Transverse colon (tissue), 4 donors: ENCODE data around the gene ADH1A. TPM values are rescaled to one million over a fixed set of nuclear protein-coding genes. Genes with fewer than 3 reads are reported as not detected.
A peak's percentile ranks its signal among the peaks of the same experiment; 100 is the strongest.

Experiments used
- DNase-seq: peaks from one replicate; pipeline ENCODE4 v3.0.0-alpha.2; 2019
- H3K27ac ChIP-seq, 4 donors: fragments of 200-600 bp; sonication (generic); 2 replicates each; pipeline ENCODE4 v1.5.1; 2016 to 2018; ENCODE audit warnings: inconsistent platforms in 4 of 4
- H3K27me3 ChIP-seq: fragments of 200-600 bp; sonication (generic); 2 replicates; pipeline ENCODE4 v1.5.1; 2017; ENCODE audit warnings: inconsistent platforms
- H3K36me3 ChIP-seq, 4 donors: fragments of 200-600 bp; sonication (generic); 2 replicates each; pipeline ENCODE4 v1.5.1; 2017 to 2019; ENCODE audit warnings: inconsistent platforms in 4 of 4
- H3K4me1 ChIP-seq, 4 donors: fragments of 200-600 bp; sonication (generic); 2 replicates each; pipeline ENCODE4 v1.5.1; 2017 to 2020; ENCODE audit warnings: inconsistent platforms in 4 of 4
- H3K4me3 ChIP-seq, 4 donors: fragments of 200-600 bp; sonication (generic); 1 replicate in 1 of 4; 2 replicates in 3 of 4; pipeline versions ENCODE4 v1.5.1 to v1.6.1; 2017 to 2019; ENCODE audit warnings: inconsistent platforms in 4 of 4
- H3K9me3 ChIP-seq, 2 donors: fragments of 200-600 bp; sonication (generic); 2 replicates each; pipeline ENCODE4 v1.5.1; 2017 to 2019; ENCODE audit warnings: inconsistent platforms in 2 of 2
- CTCF ChIP-seq, 5 experiments: fragments of 200-600 bp in 3 of 5; fragments of 450-650 bp in 2 of 5; sonication (generic) in 3 of 5; IDR thresholded peaks; 1 replicate in 2 of 5; 2 replicates in 3 of 5; pipeline ENCODE4 v1.5.1; 2016 to 2017; ENCODE audit warnings: antibody characterized with exemption in 5 of 5, inconsistent platforms in 3 of 5, mild to moderate bottlenecking in 2 of 5, moderate library complexity in 1 of 5
- EP300 ChIP-seq: sonication (generic); formaldehyde crosslinking; IDR thresholded peaks from one replicate; pipeline ENCODE4 v1.6.1; 2017; ENCODE audit warnings: antibody characterized with exemption, low read depth
- POLR2A ChIP-seq: fragments of 450-650 bp; IDR thresholded peaks from one replicate; pipeline ENCODE4 v1.6.1; 2016; ENCODE audit warnings: antibody characterized with exemption, mild to moderate bottlenecking, moderate library complexity
- POLR2AphosphoS5 ChIP-seq, 3 donors: sonication (generic); formaldehyde crosslinking; IDR thresholded peaks; one replicate each; pipeline ENCODE4 v1.6.1; 2016; ENCODE audit warnings: antibody characterized with exemption in 3 of 3
- WGBS, 2 donors: methylation state at CpG; one replicate each; pipeline ENCODE4 v1.1.5; 2018; ENCODE audit warnings: low coverage in 1 of 2; 5-methylcytosine and 5-hydroxymethylcytosine counted together
- in situ Hi-C, 4 donors: fragments of 200-750 bp; cut with MboI; loops; one replicate each; pipeline versions ENCODE4 v1.15.0 to v1.15.1; 2017; ENCODE audit warnings: low sequenced_read_pairs in 3 of 4, low pct_ligation_motif_present in 1 of 4, low pct_unique_long_range_greater_than_20kb in 1 of 4
- intact Hi-C: fragments of 100-400 bp; cut with DNase I; formaldehyde crosslinking; loops from one replicate; pipeline ENCODE4 v1.15.1; 2023; ENCODE audit warnings: low total_unique reads
- total RNA-seq, 4 donors: library from RNA; depleted of rRNA; stranded (reverse); fragments of >200 nt; gene quantifications; one replicate each; pipeline ENCODE4 v1.1.0, GENCODE V29; 2016

The ADH1A gene
- total RNA-seq, 4 donors from 2014 or later, result not detected

- Histone ChIP-seq H3K4me3 (no peak overlapping the region), H3K4me1 (peaks cover 0 to 4% (median 2%) of the 10 kb centered on the region in 4 donors), H3K27me3 (no peaks in the 10 kb centered on the region), H3K27ac (peak overlapping the region; percentile 62 to 77 (median 72)), H3K9me3 (peaks cover 0 to 3% of the 10 kb centered on the region in 2 donors), H3K36me3 (no peaks in the 10 kb centered on the region)
- in situ Hi-C loops, result no loop called here
- intact Hi-C loops, result no loop called here
- 76 to 100% methylated on average over 3 to 7 of the region's 7 CpGs for WGBS, 2 donors
- TF ChIP-seq CTCF (IDR thresholded peaks at IDR 0.05) (no peak), EP300 (no peak), POLR2AphosphoS5 (IDR thresholded peaks at IDR 0.05) (no peak), POLR2A (no peak)
- DNase-seq, result no peak
These were observed 10.8 kb upstream of the ADH1A start for GRCh38 chr4:99301376-99302164.

GRCh38 chr4:99300934-99301333 is 10.1 kb upstream of the ADH1A start:
- DNase-seq, result peak; percentile 76
- WGBS, 2 donors, result 36 to 42% methylated on average over 4 of the region's 4 CpGs
- peaks cover 0 to 3% of the 10 kb centered on the region in 2 donors for H3K9me3 ChIP-seq
- H3K27me3 ChIP-seq, result no peaks in the 10 kb centered on the region
- in situ Hi-C loops (no loop called here), intact Hi-C loops (no loop called here)
- no peaks in the 10 kb centered on the region for H3K36me3 ChIP-seq
- H3K4me3 ChIP-seq, result no peak overlapping the region
- H3K27ac ChIP-seq, result peak overlapping the region; percentile 62 to 77 (median 72)
- TF ChIP-seq CTCF (IDR thresholded peaks at IDR 0.05) (no peak), POLR2A (no peak), POLR2AphosphoS5 (IDR thresholded peaks at IDR 0.05) (peak; percentile 74 to 92 (median 89)), EP300 (peak; percentile 57)
- H3K4me1 ChIP-seq, result peaks cover 0 to 4% (median 2%) of the 10 kb centered on the region in 4 donors

- no peak for TF ChIP-seq CTCF (IDR thresholded peaks at IDR 0.05)
- no peak for TF ChIP-seq POLR2A
- TF ChIP-seq POLR2AphosphoS5 (IDR thresholded peaks at IDR 0.05), result no peak
- TF ChIP-seq EP300, result no peak
- DNase-seq, result no peak
- H3K9me3 ChIP-seq, result peaks cover 0 to 9% of the 10 kb centered on the region in 2 donors
- 84 to 100% methylated on average over 2 to 5 of the region's 5 CpGs for WGBS, 2 donors
- no peaks in the 10 kb centered on the region for H3K4me1 ChIP-seq
- no peaks in the 10 kb centered on the region for H3K36me3 ChIP-seq
- H3K27me3 ChIP-seq, result no peaks in the 10 kb centered on the region
- no peak overlapping the region for H3K4me3 ChIP-seq
- no peak overlapping the region for H3K27ac ChIP-seq
- in situ Hi-C loops, result no loop called here
- intact Hi-C loops, result no loop called here
These were observed 2.6 kb upstream of the ADH1A start for GRCh38 chr4:99293357-99293756.

GRCh38 chr4:99285387-99285786 is 5.4 kb downstream of the ADH1A start:
- TF ChIP-seq POLR2AphosphoS5 (IDR thresholded peaks at IDR 0.05) (no peak), POLR2A (no peak), CTCF (IDR thresholded peaks at IDR 0.05) (no peak), EP300 (no peak)
- Histone ChIP-seq H3K27ac (no peak overlapping the region), H3K27me3 (no peaks in the 10 kb centered on the region), H3K9me3 (no peaks in the 10 kb centered on the region), H3K36me3 (no peaks in the 10 kb centered on the region), H3K4me1 (no peaks in the 10 kb centered on the region), H3K4me3 (no peak overlapping the region)
- no peak for DNase-seq
- in situ Hi-C loops (no loop called here), intact Hi-C loops (no loop called here)
